ENCODE results near the gene ELK3. TPM values are rescaled to one million over a fixed set of nuclear protein-coding genes. Genes with fewer than 3 reads are reported as not detected.

ELK3 gene
- total RNA-seq, 4 donors from 2014 or later, result 10.0 to 13.5 (median 11.0) TPM

DNA sequence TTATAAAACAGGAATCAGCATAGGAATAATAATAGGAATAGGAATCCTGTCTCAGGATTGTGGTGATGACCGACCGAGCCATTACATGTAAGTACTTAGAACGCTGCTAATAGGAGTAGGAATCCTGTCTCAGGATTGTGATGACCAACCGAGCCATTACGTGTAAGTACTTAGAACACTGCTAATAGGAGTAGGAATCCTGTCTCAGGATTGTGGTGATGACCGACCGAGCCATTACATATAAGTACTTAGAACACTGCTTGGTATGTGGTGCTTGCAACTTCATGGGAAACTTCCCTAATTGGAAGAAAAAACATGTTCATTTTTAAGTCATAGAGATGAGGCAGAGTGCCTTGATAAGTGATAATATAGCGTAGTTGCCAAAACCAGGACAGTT, 30.0 kb downstream of the ELK3 start:
- peaks cover 15% of the 10 kb centered on the region for H3K4me1 ChIP-seq
- TF ChIP-seq POLR2A (IDR thresholded peaks at IDR 0.05) (no peak), EP300 (IDR thresholded peaks at IDR 0.05) (no peak), POLR2AphosphoS5 (IDR thresholded peaks at IDR 0.05) (no peak)
- TF ChIP-seq, protein P1, sequence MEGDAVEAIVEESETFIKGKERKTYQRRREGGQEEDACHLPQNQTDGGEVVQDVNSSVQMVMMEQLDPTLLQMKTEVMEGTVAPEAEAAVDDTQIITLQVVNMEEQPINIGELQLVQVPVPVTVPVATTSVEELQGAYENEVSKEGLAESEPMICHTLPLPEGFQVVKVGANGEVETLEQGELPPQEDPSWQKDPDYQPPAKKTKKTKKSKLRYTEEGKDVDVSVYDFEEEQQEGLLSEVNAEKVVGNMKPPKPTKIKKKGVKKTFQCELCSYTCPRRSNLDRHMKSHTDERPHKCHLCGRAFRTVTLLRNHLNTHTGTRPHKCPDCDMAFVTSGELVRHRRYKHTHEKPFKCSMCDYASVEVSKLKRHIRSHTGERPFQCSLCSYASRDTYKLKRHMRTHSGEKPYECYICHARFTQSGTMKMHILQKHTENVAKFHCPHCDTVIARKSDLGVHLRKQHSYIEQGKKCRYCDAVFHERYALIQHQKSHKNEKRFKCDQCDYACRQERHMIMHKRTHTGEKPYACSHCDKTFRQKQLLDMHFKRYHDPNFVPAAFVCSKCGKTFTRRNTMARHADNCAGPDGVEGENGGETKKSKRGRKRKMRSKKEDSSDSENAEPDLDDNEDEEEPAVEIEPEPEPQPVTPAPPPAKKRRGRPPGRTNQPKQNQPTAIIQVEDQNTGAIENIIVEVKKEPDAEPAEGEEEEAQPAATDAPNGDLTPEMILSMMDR (IDR thresholded peaks at IDR 0.05), result no peak
- peaks cover 14% of the 10 kb centered on the region for H3K36me3 ChIP-seq
- H3K9me3 ChIP-seq, result no peaks in the 10 kb centered on the region
- no peaks in the 10 kb centered on the region for H3K27me3 ChIP-seq
- WGBS, result 89% methylated on average over 8 of the region's 8 CpGs
- no peak for DNase-seq (ENCODE audit: low spot score in 2 of 2)
- H3K4me3 ChIP-seq, result no peak overlapping the region
- H3K27ac ChIP-seq, result no peak overlapping the region

DNA sequence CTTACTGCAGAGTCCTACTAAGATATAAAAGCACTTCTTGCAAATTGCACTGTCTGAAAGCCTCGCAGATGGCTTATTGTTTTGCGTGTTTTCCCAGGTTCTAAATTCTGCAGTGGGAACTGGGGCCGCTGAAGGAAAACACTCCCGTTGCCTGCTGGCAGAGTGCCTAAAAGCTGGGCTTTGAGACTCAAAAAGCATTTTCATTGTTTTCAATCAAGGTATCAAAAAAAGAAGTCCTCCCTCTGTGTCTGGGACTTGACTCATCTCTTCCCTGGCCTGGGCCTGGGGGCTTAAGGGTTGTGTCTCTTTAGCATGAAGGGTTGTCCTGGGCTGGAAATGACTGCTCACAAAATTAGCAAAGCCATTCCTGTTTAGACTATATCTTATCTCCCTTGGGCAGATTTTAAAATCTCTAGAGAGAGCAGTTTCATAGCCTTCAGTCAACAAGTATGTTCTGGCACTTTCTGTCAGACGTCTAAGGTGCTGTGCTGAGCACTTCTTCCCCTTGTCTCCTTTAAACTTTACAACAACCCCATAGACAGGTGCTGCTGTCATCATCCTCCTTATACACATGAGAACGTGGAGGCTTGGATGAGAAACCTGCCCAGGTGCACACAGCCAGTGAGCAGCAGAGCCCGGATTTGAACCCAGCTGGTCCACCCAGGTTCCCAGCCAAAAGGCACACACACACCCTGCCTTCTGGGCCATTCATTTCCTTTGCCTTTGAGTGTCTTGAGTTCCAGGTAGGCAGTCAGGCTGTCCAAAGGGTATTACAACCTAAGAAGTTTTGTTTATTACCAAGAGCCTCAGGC, 31.1 kb downstream of the ELK3 start:
- no peak for DNase-seq (ENCODE audit: low spot score in 2 of 2)
- peaks cover 7% of the 10 kb centered on the region for H3K4me1 ChIP-seq
- no peak overlapping the region for H3K27ac ChIP-seq
- H3K27me3 ChIP-seq, result no peaks in the 10 kb centered on the region
- no peak overlapping the region for H3K4me3 ChIP-seq
- H3K9me3 ChIP-seq, result no peaks in the 10 kb centered on the region
- peaks cover 14% of the 10 kb centered on the region for H3K36me3 ChIP-seq
- WGBS, result 53% methylated on average over 7 of the region's 7 CpGs
- TF ChIP-seq EP300 (IDR thresholded peaks at IDR 0.05), result no peak
- no peak for TF ChIP-seq POLR2AphosphoS5 (IDR thresholded peaks at IDR 0.05)
- TF ChIP-seq, protein P1 (IDR thresholded peaks at IDR 0.05), result no peak
- TF ChIP-seq POLR2A (IDR thresholded peaks at IDR 0.05), result no peak

DNA sequence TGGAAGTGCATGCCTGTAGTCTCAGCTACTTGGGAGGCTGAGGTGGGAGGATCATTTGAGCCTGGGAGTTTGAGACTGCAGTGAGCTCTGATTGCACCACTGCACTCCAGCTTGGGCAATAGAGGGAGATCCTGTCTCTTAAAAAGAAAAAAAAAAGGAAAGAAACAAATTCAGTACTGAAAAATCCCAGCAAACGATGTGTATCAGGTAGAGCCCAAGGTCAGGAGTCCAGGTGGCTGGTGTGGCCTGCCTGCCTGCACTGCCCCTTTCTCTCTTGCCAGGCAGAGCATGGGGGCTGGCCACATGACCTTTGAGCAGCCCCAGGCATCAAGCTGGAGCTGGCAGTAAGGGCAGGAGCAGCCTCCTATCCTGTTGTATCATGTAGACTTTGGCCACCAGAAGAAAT, 31.8 kb downstream of the ELK3 start:
- H3K9me3 ChIP-seq, result no peaks in the 10 kb centered on the region

DNA sequence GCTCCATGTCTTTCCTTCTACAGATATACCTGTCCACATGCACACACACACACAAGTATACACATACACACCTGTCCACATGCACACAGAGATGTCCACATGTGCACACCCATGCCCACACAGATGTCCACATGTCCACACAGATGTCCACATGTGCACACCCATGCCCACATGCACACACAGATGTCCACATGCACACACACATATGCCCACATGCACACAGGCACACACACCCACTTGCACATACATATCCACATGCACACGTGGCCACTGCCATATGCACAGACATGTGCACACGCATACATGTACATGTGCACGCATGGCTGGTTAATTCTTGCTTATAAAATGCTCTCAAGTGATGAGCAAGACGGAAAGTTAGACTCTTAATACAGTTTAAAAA, 32.2 kb downstream of the ELK3 start:
- WGBS, result 96% methylated on average over 4 of the region's 4 CpGs
- DNase-seq (ENCODE audit: low spot score in 2 of 2), result peak in 1 of 2 donors; percentile 46

More for the DNA sequence above, 31.8 kb downstream of the ELK3 start:
- TF ChIP-seq, protein P1 (IDR thresholded peaks at IDR 0.05), result no peak
- TF ChIP-seq EP300 (IDR thresholded peaks at IDR 0.05) (no peak), POLR2AphosphoS5 (IDR thresholded peaks at IDR 0.05) (no peak)
- H3K27ac ChIP-seq, result no peak overlapping the region
- DNase-seq (ENCODE audit: low spot score in 2 of 2), result no peak
- H3K36me3 ChIP-seq, result peaks cover 14% of the 10 kb centered on the region
- H3K4me3 ChIP-seq, result no peak overlapping the region
- H3K4me1 ChIP-seq, result peaks cover 6% of the 10 kb centered on the region
- no peaks in the 10 kb centered on the region for H3K27me3 ChIP-seq
- WGBS, result 67% methylated on average over 1 of the region's 1 CpG

DNA sequence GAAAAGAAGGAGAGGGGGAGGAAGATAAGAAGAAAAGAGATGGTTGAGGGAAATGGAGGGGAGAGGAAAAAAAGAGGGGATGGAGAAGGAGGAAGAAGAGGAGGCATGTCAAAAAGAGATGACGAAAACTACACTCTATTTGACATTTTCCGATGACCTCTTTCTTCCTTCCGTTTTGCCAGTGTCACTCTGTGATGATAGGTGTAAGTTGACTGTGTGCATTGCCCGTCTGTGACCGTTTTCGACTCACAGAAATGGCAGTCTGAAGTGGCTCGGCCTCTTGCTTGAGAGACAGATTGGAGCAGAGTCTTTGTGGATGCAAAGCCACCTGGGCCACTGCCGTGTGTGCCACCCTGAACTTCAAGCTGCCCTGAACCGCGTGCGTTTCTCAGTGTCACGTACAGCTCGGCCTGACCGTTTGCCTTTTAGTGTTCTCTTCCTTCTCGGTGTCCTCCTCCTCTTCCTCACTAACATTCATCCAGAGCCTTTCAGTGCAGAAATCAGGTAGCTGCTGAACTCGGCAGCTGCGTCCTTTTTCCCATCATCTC, 32.7 kb downstream of the ELK3 start:
- Histone ChIP-seq H3K9me3 (no peaks in the 10 kb centered on the region), H3K27ac (no peak overlapping the region), H3K4me3 (no peak overlapping the region), H3K4me1 (no peaks in the 10 kb centered on the region), H3K36me3 (peaks cover 14% of the 10 kb centered on the region), H3K27me3 (no peaks in the 10 kb centered on the region)
- TF ChIP-seq POLR2AphosphoS5 (IDR thresholded peaks at IDR 0.05) (no peak), POLR2A (IDR thresholded peaks at IDR 0.05) (no peak), EP300 (IDR thresholded peaks at IDR 0.05) (no peak)
- TF ChIP-seq, protein P1 (IDR thresholded peaks at IDR 0.05), result no peak
- 90% methylated on average over 17 of the region's 17 CpGs for WGBS
- no peak for DNase-seq (ENCODE audit: low spot score in 2 of 2)

More for the DNA sequence above, 32.2 kb downstream of the ELK3 start:
- Histone ChIP-seq H3K4me1 (peaks cover 2% of the 10 kb centered on the region), H3K27me3 (no peaks in the 10 kb centered on the region), H3K4me3 (no peak overlapping the region), H3K9me3 (no peaks in the 10 kb centered on the region), H3K36me3 (peaks cover 14% of the 10 kb centered on the region), H3K27ac (no peak overlapping the region)
- TF ChIP-seq EP300 (IDR thresholded peaks at IDR 0.05), result no peak
- TF ChIP-seq, protein P1 (IDR thresholded peaks at IDR 0.05), result no peak
- TF ChIP-seq POLR2AphosphoS5 (IDR thresholded peaks at IDR 0.05), result no peak
- no peak for TF ChIP-seq POLR2A (IDR thresholded peaks at IDR 0.05)
